Activated CD8-positive, alpha-beta memory T cell treated with anti-CD3 and anti-CD28 coated beads, Interleukin-2, amount 50 U/mL, for 48 hours (primary cell): ENCODE results near the gene RSPH4A.
"Not testable (repeated sequence)": the region's sequence is repeated elsewhere in the genome, so short reads cannot be mapped to it uniquely, and the experiment has no call there.

Source experiments
- DNase-seq: peaks from one replicate; pipeline ENCODE4 v3.0.0-alpha.2; 2020

Gene RSPH4A

DNA sequence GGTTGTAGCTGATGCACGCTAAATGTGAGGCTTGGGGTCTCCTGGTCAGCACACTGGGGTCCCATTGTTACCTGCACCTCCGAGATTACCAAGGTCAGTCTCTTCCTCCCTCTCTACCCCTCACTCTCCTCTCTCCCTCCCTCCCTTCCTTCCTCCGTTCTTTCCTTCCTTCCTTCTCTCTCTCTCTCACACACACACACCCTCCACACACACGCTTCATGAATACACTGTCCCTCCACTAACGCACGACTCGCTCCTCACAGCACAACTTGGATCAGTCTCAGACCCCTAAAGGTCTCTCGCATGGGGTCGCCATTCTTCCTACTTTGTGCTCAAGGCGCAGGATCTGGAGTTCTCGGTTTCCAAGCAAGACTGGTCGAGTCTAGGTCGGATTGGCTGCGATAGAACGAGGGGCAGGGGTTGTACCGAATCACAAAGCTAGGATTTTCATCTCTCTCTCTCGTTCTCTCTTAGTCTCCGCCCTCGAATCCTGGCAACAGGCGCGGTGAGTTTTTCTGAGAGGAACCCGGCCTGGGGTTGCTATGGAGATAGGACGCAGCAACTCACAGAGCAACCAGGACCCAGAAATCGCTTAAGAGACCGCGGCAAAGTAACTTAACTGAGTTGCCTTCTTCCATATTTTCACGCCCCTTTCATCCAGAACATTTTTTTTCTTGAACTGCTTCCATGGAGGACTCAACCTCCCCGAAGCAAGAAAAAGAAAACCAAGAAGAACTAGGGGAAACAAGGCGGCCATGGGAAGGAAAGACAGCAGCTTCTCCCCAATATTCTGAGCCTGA, at the start of gene RSPH4A:
TSS of gene RSPH4A (plus strand) at position 543 of the 800 bp plus-strand sequence. CDS start at position 688, 145 bp downstream.
- peak; percentile 73 for DNase-seq

DNA sequence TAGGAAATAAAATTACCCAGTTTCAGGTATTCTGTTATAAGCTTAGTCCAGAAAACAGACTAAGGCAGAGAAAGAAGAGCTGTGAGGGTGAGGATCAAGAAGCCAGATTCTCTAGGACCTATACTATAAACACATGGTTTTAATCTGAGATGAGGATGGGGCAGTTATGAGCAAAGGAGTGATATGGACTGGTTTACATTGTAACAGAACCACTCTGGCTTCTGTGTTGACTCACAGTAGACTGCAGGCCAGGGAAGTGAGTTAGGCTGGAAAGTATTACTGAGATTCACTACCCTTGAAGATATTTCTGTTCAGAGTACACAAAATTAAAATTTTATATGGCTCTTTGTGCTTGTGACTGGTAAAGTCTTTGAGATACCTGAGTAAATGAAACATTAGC, 48.2 kb upstream of the RSPH4A start:
- no peak for DNase-seq

DNA sequence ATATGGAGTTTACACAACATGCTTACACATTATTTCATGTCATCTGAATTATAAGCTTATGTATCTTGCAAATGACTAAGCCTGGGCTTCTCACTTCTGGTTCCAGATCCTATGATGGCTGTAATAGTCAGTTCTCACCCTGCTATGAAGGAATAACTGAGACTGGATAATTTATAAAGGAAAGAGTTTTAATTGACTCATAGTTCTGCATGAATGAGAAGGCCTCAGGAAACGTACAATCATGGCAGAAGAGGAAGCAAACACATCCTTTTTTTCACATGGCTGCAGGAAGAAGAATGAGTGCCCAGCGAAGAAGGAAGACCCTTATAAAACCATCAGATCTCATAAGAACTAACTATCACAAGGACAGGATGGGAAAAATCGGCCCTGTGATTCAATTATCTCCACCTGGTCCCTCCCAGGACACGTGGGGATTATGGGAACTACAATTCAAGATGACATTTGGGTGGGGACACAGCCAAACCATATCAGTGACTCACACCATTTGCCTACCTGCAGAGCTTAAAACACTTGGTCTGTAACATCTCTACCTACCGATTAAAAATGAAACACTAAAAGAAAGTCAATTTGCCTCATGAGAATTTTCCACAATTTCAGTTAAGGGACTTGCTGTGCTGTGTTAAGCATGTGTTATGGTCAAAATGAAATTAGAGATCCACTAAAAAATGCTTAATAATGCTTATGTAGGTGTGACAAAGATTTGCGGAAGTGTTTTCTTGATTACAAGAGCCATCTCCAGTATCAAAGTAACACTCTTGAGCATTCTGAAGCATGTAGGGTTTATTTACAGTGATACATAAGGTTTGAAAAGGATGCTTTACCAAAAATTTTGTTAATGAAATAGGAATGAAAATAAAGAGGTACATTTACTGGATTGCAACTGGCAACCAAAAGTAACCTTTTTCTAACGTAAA, 47.2 kb upstream of the RSPH4A start:
- no peak for DNase-seq

DNA sequence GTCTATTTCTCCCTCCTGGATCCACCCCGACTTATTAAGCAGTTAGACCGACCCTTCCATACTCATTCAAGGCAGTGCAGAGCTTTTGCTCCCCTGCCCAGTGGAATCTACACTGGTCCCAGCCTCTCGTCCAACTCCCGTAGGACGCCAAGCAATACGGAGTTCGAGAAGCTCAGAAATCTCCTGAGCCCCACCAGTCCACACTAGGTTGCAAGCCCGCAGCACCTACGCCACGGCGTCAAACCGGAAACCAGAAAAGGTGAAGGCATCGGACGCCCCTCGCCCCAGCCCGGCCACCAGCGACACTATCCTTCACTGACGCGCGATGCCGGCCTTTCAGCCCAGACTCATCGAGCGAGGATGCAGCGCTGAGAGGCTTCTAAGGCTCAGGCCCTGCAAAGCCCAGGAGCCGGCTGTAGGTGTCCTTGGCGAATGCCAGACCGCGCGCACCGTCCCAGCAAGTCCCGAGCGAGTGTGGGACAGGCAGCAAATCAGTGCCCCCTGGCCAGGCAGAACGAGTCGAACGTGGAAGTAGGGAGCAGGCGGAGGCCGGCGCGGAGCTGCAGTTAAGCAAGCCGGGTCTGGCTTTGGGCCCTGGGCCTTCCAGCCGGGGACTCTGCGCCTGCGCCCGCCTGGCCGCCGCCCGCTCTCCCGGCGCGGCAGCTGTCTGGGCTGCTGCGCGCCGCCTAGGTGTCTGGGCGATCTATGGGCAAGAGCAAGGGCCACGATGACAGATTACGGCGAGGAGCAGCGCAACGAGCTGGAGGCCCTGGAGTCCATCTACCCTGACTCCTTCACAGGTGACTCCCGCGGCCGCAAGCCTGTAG, 45.2 kb upstream of the RSPH4A start, which contains the start of gene RWDD1:
TSS of gene RWDD1 (plus strand) at position 649 of the 827 bp plus-strand sequence. CDS start at position 728, 79 bp downstream.
- peak; percentile 96 for DNase-seq

DNA sequence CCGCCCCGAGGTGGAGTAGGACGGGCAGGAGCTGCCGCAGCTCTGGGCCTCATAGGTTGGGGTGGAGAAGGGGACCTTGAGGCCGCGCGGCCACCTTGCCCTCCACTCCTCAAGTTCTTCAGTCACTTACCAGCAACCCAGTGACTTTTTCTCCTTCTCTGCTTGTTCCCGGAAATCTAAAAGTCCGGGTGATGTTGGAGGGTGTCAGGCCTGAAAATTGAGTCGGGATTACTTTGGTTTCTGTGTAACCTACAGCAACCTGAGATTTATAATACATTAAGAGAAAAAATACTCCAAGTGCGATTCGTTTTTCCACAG, 44.6 kb upstream of the RSPH4A start:
- DNase-seq = no peak

DNA sequence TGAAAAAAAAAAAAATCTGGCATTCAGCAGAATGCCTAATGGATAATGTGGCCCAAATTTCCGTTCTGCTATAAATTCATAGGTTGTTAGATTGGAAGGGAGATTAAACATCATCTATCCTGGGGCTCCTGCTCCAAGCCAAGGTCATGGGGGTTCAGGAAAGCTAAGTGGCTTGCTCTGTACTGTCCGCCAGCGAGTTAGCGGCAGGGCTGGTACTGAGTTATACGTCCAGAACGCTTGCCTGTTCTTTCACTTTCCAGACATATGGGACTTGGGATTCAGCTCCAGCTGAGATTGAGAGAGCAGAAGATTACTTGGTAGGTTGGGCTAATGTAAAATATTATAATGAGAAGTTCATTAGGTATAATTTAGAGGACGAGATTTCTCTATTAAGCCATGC, 44.1 kb upstream of the RSPH4A start:
- DNase-seq = no peak

DNA sequence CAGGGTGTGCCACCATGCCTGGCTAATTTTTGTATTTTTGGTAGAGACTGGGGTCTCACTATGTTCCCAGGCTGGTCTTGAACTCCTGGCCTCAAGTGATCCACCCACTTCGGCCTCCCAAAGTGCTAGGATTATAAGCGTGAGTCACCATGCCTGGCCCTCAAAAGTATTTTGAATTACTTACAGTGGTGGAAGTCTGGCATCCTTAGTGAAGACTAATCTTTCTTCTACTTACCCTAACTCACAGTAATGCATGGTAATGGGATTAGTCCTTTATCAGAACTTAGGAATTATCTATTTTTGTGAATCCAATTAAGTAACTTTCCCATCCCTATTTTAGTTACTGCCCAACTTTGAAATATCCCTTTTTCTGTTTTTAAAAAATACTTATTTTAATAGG, 41.1 kb upstream of the RSPH4A start:
- DNase-seq = no peak

DNA sequence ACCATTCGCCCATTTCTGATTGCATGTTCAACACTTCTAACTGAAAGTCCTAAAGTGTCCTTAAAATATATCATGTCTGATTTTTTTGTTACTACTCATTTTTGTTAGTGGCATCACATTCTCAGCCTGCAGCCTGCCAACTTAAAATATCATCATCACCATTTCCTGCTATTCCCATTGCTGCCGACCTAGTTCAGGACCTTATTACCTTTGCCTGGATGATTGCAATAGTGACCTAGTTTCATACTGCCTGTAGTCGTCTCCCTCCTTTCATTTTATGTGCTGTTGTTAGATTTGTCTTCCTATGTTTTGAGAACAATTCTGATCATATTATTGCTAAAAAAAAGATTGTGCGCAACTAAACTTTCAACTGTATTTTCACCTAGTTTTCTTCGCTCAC, 38.8 kb upstream of the RSPH4A start:
- DNase-seq = no peak

DNA sequence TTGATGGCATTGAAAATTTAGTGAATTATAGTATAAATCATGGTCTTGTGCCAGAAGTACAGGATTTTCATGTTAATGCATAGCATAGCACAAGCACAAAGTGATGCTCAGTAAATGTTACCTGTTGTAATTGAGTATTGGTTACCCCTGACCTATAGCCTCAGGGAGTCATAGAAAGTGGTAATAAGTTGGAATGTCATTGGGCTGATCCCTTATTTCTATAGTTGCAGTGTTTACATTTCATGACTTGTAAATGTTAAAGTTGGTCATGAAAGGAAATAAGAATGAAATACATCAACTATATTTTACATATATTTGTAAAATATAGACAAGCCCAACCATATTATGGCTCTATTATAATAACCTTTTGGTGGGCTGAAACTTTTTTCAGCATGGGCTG, 37.9 kb upstream of the RSPH4A start:
- no peak for DNase-seq

DNA sequence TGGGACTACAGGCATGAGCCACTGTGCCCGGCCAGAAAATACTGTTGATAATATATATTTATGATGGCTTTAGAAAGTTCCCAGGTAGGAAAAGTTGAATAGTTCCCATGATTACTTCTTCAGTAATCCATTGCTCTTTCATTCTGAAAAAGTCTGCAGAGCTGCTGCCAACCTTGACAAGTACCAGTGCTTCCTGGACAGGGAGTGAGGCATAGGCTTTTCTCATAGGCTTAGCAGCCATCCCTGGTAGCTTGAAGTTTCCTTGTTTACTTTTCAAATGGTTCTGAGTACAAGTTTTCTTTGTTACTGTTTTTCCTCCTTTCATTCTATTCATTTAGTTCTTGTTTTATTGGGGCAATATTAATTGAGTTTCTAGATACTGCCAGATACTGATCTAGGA, 37.1 kb upstream of the RSPH4A start:
- DNase-seq = no peak

DNA sequence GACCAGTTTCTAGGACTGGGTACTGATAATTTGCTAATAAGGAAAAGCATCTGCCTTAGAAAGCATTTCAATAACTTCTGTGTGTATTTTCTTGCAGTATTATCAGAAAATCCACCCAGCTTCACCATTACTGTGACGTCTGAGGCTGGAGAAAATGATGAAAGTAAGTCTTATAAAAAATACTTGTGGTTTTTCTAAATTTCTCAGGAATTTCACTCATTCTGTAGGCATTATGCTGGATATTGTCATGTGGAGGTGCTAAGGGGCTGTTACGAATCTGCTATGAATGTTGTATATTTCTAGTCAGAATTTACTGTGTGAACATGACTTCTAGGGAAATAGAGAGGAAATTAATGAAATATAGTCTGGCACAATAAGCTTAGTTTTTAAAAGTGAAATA, 36.1 kb upstream of the RSPH4A start:
- DNase-seq = no peak

DNA sequence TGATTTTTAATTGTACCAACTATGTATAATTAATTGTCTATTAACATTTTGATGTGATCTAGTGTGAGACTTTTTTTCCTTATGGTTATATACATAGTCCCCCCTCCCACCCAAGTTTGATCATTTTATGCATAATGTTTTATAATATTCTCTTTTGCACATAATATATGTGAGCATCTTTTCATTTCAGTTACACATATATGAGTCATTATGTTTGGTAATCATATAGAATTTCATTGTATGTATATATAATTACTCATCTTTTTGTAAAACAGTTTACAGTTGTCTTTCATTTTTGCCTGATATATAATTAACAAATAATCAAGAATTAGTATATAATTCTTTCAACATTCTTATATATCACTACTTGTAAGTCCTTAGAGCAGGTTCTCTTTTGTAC, 30.0 kb upstream of the RSPH4A start:
- DNase-seq = no peak

DNA sequence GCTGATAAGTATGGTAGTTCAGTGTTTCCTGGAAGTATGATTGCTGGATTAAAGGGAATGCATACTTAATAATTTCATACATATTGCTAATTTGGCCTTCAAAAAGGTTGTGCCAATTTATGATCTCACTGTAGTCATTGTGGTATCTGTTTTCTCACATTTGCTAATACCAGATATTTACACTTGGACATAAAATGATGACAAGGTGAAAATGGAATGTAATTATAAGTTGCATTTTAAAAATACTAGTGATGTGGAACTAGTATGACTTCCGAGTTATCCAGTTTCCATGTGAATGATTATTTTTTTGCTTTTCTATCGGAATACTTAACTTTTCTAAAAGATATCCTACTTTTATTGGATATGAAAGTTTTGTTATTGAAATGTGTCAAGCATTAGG, 29.5 kb upstream of the RSPH4A start:
- no peak for DNase-seq

DNA sequence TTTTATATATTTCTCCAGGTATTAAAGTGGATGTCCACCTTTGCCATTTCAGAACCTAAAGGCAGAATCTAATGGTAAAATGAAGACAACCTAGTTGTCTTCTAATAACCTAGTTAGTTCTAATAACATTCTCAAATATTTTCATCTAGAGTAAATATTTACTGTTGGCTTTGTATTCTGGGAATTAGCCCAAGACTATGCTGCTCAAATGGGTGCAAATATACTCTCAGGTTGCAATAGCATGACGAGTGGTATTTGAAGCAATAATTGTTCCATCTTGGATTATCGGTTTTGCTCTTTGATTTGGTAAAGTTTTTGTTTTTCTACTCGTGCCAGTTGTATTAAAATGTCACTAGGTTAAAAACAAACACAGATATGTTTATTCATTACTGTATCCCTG, 21.0 kb upstream of the RSPH4A start:
- DNase-seq = no peak

DNA sequence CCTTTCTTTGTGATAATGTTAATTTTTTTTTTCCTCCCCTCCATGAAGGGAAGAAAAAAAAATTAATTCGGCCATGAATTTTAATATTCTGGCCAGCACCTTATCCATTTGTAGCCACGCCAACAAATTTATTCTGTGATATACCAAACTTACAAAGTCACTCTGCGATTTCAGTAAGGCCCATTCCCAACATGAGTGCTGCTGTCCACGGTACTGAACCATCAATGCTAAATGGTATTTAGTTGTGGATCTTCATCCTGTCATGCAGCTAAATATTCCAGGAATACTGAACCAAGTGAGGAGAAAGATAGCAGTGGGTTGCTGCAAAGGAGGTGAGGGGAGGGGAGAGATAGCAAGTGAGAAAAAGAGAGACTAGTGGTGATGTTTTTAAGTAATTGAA, 19.5 kb upstream of the RSPH4A start:
- no peak for DNase-seq

DNA sequence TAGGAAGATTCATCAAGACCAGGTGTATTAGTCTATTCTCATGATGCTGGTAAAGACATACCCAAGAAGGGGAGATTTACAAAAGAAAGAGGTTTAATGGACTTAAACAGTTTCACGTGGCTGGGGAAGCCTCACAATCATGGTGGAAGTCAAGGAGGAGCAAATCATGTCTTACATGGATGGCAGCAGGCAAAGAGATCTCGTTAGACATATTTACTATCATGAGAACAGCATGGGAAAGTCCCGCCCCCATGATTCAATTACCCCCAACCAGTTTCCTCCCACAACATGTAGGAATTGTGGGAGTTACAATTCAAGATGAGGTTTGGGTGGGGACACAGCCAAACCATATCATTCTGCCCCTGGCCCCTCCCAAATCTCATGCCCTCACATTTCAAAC, 12.4 kb upstream of the RSPH4A start:
- not testable (repeated sequence) for DNase-seq

DNA sequence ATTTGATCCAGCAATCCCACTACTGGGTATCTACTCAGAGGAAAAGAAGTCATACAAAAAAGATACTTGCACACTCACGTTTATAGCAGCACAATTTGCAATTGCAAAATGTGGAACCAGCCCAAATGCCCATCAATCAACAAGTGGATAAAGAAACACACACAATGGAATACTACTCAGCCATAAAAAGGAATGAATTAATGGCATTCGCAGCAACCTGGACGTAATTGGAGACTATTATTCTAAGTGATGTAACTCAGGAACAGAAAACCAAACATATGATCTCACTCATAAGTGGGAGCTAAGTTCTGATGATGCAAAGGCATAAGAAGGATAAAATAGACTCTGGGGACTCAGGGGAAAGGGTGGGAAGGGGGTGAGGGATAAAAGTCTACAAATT, 11.4 kb upstream of the RSPH4A start:
- not testable (repeated sequence) for DNase-seq

DNA sequence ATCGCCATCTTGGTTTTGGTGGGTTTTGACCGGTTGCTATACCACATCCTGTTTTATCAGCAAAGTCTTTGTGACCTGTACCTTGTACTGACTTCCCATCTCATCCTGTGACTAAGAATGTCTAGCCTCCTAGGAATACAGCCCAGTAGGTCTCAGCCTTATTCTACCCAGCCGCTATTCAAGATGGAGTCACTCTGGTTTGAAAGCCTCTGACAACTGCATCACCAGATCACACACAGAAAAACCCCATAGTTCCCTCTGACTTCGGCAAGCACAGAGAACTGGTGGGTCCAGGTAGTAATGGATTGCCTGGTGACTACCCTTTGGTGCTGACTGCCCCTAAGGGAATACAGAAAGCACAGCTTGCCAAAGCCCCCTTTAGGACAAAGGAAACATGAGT, 10.3 kb upstream of the RSPH4A start:
- DNase-seq = no peak

DNA sequence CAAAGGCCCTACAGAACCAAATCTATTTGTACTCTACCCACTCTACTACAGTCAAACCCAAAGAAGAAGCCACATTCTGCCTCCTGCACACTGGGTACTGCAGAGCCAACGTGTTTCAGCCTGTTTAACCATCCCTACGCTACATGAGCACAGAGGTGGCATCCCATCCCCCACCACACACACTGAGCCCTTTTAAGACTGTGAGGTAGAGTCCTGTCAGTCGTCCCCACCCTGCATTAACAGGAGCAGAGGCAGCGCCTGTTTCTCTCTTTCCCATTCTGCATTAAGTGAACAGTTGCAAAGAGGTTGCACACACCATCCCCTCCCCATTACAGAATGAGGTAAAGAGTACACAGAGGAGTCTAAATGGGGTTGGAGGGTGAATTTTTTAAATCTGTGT, 5.2 kb upstream of the RSPH4A start:
- DNase-seq = no peak

DNA sequence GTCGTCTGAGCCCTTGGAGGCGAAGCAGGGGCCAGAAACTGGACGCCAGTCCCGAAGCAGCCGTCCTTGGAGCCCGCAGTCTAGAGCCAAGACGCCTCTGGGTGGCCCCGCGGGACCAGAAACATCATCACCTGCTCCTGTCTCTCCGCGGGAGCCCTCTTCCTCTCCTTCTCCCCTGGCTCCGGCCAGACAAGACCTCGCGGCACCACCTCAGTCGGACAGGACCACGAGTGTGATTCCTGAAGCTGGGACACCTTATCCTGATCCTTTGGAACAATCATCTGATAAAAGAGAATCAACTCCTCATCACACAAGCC, 416 bp downstream of the RSPH4A start:
- DNase-seq = no peak

DNA sequence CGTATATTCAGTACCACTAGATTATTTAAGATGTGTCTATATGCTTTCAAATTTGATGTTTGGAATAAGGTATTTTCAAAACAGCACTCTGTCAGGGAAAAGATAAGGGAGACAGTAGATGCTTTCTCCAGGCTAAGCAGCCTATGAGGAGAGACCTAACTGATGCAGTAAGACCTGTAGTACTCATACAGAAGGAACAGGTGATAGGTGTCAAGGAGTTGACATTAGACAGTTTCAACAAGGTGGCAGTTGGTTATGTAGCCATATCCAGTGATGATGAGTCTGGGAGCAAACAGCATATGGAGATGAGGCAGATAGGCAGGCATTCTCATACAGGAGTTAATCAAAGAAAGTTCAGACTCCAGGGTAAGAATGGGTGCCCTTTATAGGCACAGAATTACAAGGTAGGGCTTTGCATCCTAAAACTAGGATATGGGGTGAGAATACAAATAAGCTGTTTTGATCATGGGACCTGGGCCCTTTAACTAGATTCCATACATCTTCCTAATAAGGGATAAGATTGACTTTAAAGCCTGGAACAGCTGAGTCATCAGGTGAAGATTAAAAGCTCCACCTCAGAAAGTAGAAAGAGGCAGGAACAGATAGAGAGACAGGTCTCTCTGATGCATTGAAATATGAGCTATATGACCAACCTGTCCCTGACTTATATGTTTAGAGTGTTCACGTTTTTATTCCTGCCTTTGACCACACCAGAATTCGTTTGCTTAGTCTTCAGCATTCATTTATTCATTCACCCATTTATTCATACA, 7.9 kb downstream of the RSPH4A start:
- no peak for DNase-seq

DNA sequence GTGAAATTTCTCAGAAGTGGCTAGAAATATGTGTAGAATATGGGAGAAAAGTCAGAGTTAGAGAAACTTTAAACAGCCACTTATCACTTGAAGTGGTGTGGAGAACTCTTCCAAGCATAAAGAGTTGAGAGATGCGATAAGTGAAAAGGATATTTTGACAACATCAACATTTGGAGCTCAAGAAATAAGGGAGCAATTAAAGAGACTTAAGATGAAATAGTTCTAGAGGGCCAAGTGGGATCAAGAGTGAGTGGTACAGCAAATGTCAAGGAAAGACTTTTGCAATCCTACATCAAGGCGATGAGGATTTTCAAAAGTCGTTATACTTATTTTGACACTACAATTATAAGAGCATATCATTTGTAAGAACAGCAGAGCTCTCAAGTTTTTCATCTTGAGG, 9.6 kb downstream of the RSPH4A start:
- no peak for DNase-seq

DNA sequence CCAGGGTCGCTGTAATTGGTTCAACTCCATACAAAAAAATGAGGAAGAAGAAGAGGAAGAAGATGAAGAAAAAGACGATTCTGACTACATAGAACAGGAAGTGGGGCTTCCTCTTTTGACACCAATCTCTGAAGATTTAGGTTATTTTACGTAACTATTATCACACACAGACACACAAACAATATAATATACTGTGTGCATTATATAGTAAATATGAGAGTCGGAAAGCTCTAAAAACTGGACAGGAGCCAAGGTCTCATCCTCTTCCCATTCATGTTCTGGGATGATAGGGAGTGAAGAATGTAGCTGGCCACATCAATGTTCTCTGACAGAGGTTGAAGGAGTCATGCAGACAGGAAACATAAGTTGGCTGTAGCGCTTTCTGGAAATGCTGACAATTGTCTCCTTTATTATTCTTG, 13.3 kb downstream of the RSPH4A start:
- DNase-seq = no peak
